WI38 (cell line): ENCODE measurements around the gene LENG1.

ENCODE experiments used
- H3K4me3 ChIP-seq: 2 replicates; pipeline ENCODE4 v1.5.1; 2011; ENCODE audit warnings: low read depth, mild to moderate bottlenecking, control low read depth, low read length
- CTCF ChIP-seq: IDR thresholded peaks from 2 replicates; pipeline ENCODE4 v1.5.1; 2012; ENCODE audit warnings: low read depth, mild to moderate bottlenecking, control low read depth, low read length

LENG1 gene

GRCh38 chr19:54169149-54169740 is 9.7 kb upstream of the LENG1 start:
- no peak overlapping the region for H3K4me3 ChIP-seq
- TF ChIP-seq CTCF: no peak

GRCh38 chr19:54168174-54168917 is 8.8 kb upstream of the LENG1 start:
- H3K4me3 ChIP-seq: no peak overlapping the region
- peak; percentile 79 for TF ChIP-seq CTCF

- no peak overlapping the region for H3K4me3 ChIP-seq
- no peak for TF ChIP-seq CTCF
Observed at GRCh38 chr19:54165222-54165621, 5.7 kb upstream of the LENG1 start.

- no peak for TF ChIP-seq CTCF
- H3K4me3 ChIP-seq: no peak overlapping the region
Observed at GRCh38 chr19:54164369-54165068, 5.0 kb upstream of the LENG1 start.

- no peak for TF ChIP-seq CTCF
Observed at GRCh38 chr19:54162884-54163283, 3.4 kb upstream of the LENG1 start.

GRCh38 chr19:54162241-54162805 is 2.8 kb upstream of the LENG1 start:
- H3K4me3 ChIP-seq: peak overlapping the region; percentile 46
- no peak for TF ChIP-seq CTCF

More at GRCh38 chr19:54162884-54163283, 3.4 kb upstream of the LENG1 start:
- H3K4me3 ChIP-seq: no peak overlapping the region
